OCI-LY7 (cell line): ENCODE data around the gene UNC5B. TPM values are rescaled to one million over a fixed set of nuclear protein-coding genes. Genes with fewer than 3 reads are reported as not detected.
A peak's percentile ranks its signal among the peaks of the same experiment; 100 is the strongest.

Experiments used
- BruUV-seq: library from RNA; stranded (reverse); fragments of 400-500 nt; replicated peaks from 2 replicates; lab custom pipeline; 2021; lab: Mats Ljungman, UMichigan
- CTCF ChIA-PET: fragments of 300-600 bp; sonication (Branson Sonifier 250); formaldehyde crosslinking; loops from one replicate; lab custom pipeline; 2022; ENCODE audit warnings: antibody characterized with exemption; ENCODE audit not compliant: unreplicated experiment; lab: Charles Lee
- POLR2A ChIA-PET: fragments of 300-600 bp; sonication (Branson Sonifier 250); formaldehyde crosslinking; loops from one replicate; lab custom pipeline; 2022; ENCODE audit warnings: antibody characterized with exemption; lab: Charles Lee
- DNase-seq: peaks from one replicate; pipeline ENCODE4 v3.0.0-alpha.2; 2015; ENCODE audit warnings: low spot score
- H2AFZ ChIP-seq: fragments of 200-600 bp; sonication (generic), shearing (Covaris generic); 2 replicates; pipeline ENCODE4 v1.6.1; 2014; ENCODE audit warnings: mild to moderate bottlenecking, antibody characterized with exemption, low read length, moderate library complexity
- H3K27ac ChIP-seq: fragments of 200-600 bp; sonication (generic); 2 replicates; pipeline ENCODE4 v1.5.1; 2014; ENCODE audit warnings: mixed run types, low read depth, mild to moderate bottlenecking, moderate library complexity, low read length, inconsistent platforms; ENCODE audit not compliant: poor library complexity, severe bottlenecking
- H3K36me3 ChIP-seq: fragments of 200-600 bp; sonication (generic); 2 replicates; pipeline ENCODE4 v1.6.1; 2014; ENCODE audit warnings: mild to moderate bottlenecking, antibody characterized with exemption, low read length, moderate library complexity, mixed read lengths; ENCODE audit not compliant: insufficient read depth
- H3K4me1 ChIP-seq: fragments of 200-600 bp; sonication (generic); 2 replicates; pipeline ENCODE4 v1.5.1; 2014; ENCODE audit warnings: mild to moderate bottlenecking, low read length; ENCODE audit not compliant: insufficient read depth, poor library complexity, severe bottlenecking
- H3K4me2 ChIP-seq: fragments of 200-600 bp; sonication (generic); 2 replicates; pipeline ENCODE4 v1.6.1; 2014; ENCODE audit warnings: mild to moderate bottlenecking, low read length
- H3K4me3 ChIP-seq: fragments of 200-600 bp; sonication (generic); 2 replicates; pipeline ENCODE4 v1.5.1; 2014; ENCODE audit warnings: mild to moderate bottlenecking, low read depth, low read length; ENCODE audit not compliant: poor library complexity, severe bottlenecking
- H3K79me2 ChIP-seq: fragments of 200-600 bp; sonication (generic); 2 replicates; pipeline ENCODE4 v1.6.1; 2016; ENCODE audit warnings: low read depth, mild to moderate bottlenecking, low read length, moderate library complexity, mixed read lengths; ENCODE audit not compliant: insufficient read depth
- H3K9me2 ChIP-seq: fragments of 200-600 bp; sonication (generic); 2 replicates; pipeline ENCODE4 v1.6.1; 2016; ENCODE audit warnings: mild to moderate bottlenecking, low read length, mixed read lengths; ENCODE audit not compliant: insufficient read depth
- H3K9me3 ChIP-seq: fragments of 200-600 bp; sonication (generic); 2 replicates; pipeline ENCODE4 v1.6.1; 2014; ENCODE audit warnings: mild to moderate bottlenecking, mixed run types, low read length, mixed read lengths
- H4K20me1 ChIP-seq: fragments of 200-600 bp; sonication (generic); 2 replicates; pipeline ENCODE4 v1.6.1; 2014; ENCODE audit warnings: mild to moderate bottlenecking, antibody characterized with exemption, low read length, moderate library complexity, mixed read lengths; ENCODE audit not compliant: insufficient read depth
- EZH2phosphoT487 ChIP-seq: fragments of 200-600 bp; sonication (generic); IDR thresholded peaks from 2 replicates; pipeline ENCODE4 v1.6.1; 2018; ENCODE audit warnings: low read depth, borderline replicate concordance, mild to moderate bottlenecking, mixed run types, antibody characterized with exemption, low read length, moderate library complexity, mixed read lengths
- intact Hi-C: fragments of 100-400 bp; cut with micrococcal nuclease; formaldehyde crosslinking; loops from one replicate; pipeline ENCODE4 v1.10.0; 2022; ENCODE audit not compliant: unreplicated experiment
- total RNA-seq, 2 experiments: library from RNA; depleted of rRNA in 1 of 2; stranded (reverse); fragments of >200 nt in 1 of 2; shearing (Covaris generic) in 1 of 2; gene quantifications; 2 replicates each; pipeline ENCODE4 v1.2.3, GENCODE V29; 2014 to 2022
- TF ChIP-seq, protein P1 (sequence below): fragments of 200-600 bp; sonication (generic); conservative IDR thresholded peaks from 2 replicates; pipeline ENCODE4 v1.5.1; 2014; ENCODE audit warnings: mild to moderate bottlenecking, antibody characterized with exemption, low read length, moderate library complexity, mixed read lengths

Gene UNC5B
- total RNA-seq, 2 experiments from 2014 or later = not detected

DNA sequence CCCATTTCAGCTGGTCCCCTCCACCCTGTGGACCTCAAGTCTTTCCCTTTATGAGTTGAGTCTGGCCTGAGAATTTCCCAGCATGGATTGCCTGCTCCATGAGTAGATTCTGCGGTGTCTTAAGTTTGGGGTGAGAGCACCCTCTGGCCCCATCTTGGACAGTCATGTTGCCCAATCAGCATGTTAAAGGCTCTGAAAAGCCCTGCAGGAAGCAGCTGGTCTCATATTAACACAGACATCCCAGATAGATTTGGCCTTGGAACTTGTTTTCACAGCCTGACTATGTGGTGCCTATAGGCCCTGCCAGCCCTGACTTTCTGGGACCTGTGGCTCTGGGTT lies 91.2 kb downstream of the UNC5B start:
- no peaks in the 10 kb centered on the region for H4K20me1 ChIP-seq
- H2AFZ ChIP-seq = no peak overlapping the region
- no peaks in the 10 kb centered on the region for H3K4me1 ChIP-seq
- no peak overlapping the region for H3K4me2 ChIP-seq
- intact Hi-C loops = no loop called here
- ChIA-PET CTCF (no interaction called here), POLR2A (no interaction called here)
- DNase-seq = no peak
- no peak overlapping the region for H3K27ac ChIP-seq
- H3K9me3 ChIP-seq = no peaks in the 10 kb centered on the region
- H3K4me3 ChIP-seq = no peak overlapping the region
- H3K36me3 ChIP-seq = no peaks in the 10 kb centered on the region
- BruUV-seq = no TSS peak
- no peaks in the 10 kb centered on the region for H3K79me2 ChIP-seq
- no peaks in the 10 kb centered on the region for H3K9me2 ChIP-seq
- TF ChIP-seq, protein P1, sequence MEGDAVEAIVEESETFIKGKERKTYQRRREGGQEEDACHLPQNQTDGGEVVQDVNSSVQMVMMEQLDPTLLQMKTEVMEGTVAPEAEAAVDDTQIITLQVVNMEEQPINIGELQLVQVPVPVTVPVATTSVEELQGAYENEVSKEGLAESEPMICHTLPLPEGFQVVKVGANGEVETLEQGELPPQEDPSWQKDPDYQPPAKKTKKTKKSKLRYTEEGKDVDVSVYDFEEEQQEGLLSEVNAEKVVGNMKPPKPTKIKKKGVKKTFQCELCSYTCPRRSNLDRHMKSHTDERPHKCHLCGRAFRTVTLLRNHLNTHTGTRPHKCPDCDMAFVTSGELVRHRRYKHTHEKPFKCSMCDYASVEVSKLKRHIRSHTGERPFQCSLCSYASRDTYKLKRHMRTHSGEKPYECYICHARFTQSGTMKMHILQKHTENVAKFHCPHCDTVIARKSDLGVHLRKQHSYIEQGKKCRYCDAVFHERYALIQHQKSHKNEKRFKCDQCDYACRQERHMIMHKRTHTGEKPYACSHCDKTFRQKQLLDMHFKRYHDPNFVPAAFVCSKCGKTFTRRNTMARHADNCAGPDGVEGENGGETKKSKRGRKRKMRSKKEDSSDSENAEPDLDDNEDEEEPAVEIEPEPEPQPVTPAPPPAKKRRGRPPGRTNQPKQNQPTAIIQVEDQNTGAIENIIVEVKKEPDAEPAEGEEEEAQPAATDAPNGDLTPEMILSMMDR = peak; percentile 52
- no peak for TF ChIP-seq EZH2phosphoT487

DNA sequence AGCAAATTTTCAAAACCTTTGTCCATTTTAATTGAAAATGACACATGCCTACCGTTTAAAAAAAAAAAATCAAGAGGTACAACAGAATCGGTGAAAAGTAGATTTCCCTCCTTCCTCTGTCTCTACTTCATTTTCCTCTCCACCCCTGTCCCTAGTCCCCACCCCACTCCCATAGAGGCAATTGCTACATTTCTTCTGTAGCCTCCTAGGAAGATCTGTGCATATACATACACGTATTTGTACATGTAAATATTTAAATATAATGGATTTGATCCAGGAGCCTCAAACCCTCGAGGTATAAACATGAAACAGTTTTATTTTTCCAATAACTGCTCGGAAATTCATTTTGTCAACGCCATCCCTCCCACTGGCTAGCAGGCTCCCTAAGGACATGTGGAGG lies 92.5 kb downstream of the UNC5B start:
- H4K20me1 ChIP-seq = no peaks in the 10 kb centered on the region
- no peaks in the 10 kb centered on the region for H3K9me3 ChIP-seq
- no peaks in the 10 kb centered on the region for H3K36me3 ChIP-seq
- no TSS peak for BruUV-seq
- intact Hi-C loops = no loop called here
- POLR2A ChIA-PET = interaction anchor here (0.6 kb wide), 1 partner anchor 846 kb away, joined by 3 read pairs; no protein-coding TSS in a partner anchor
- DNase-seq = no peak
- H3K27ac ChIP-seq = no peak overlapping the region
- peaks cover 5% of the 10 kb centered on the region for H3K4me1 ChIP-seq
- no peaks in the 10 kb centered on the region for H3K79me2 ChIP-seq
- H2AFZ ChIP-seq = no peak overlapping the region
- CTCF ChIA-PET = no interaction called here
- no peaks in the 10 kb centered on the region for H3K9me2 ChIP-seq
- H3K4me3 ChIP-seq = no peak overlapping the region
- no peak overlapping the region for H3K4me2 ChIP-seq
- TF ChIP-seq, protein P1 = no peak
- no peak for TF ChIP-seq EZH2phosphoT487

DNA sequence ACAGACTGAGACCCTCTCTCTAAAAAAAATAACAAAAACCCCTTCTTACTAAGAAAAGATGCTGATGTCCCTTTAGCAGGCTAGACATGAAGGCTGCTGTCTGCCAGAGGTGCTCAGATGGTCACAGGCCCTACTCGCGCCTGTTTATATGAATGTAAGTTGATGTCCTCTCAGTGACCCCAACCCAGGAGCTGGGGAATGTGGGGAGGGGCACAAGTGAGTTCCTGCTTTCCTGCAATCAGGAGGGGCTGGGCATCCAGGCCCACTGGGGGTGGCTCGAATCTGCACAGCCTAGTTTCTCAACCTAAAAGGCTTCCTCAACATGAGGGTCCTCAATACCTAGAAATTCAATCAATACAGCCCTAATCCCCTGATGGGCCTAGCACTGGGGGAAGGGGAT lies 94.6 kb downstream of the UNC5B start:
- BruUV-seq = no TSS peak
- no peak overlapping the region for H3K4me2 ChIP-seq
- POLR2A ChIA-PET = interaction anchor here (0.5 kb wide), 1 partner anchor 17 kb away, joined by 3 read pairs; no protein-coding TSS in a partner anchor

More for the DNA sequence above, 94.6 kb downstream of the UNC5B start:
- Histone ChIP-seq H3K79me2 (no peaks in the 10 kb centered on the region), H3K27ac (no peak overlapping the region), H3K4me3 (no peak overlapping the region), H3K9me2 (no peaks in the 10 kb centered on the region), H3K4me1 (peaks cover 8% of the 10 kb centered on the region), H4K20me1 (no peaks in the 10 kb centered on the region), H2AFZ (no peak overlapping the region), H3K9me3 (no peaks in the 10 kb centered on the region), H3K36me3 (no peaks in the 10 kb centered on the region)
- intact Hi-C loops = no loop called here
- no peak for DNase-seq
- TF ChIP-seq, protein P1 = no peak
- TF ChIP-seq EZH2phosphoT487 = no peak
- CTCF ChIA-PET = interaction anchor here (0.8 kb wide), 1 partner anchor 121 kb away, joined by 3 read pairs; no protein-coding TSS in a partner anchor
